LNCAP (cell line): ENCODE data around the gene FBXO8.

Experiments
- CTCF ChIP-seq: fragments of 450-650 bp; IDR thresholded peaks from 2 replicates; pipeline ENCODE4 v1.5.1; 2017; ENCODE audit warnings: mild to moderate bottlenecking

FBXO8 gene

GRCh38 chr4:174304664-174305063, 21.2 kb upstream of the FBXO8 start:
- no peak for TF ChIP-seq CTCF

GRCh38 chr4:174303687-174304086, 20.2 kb upstream of the FBXO8 start:
- no peak for TF ChIP-seq CTCF

GRCh38 chr4:174292473-174292872, 9.0 kb upstream of the FBXO8 start:
- TF ChIP-seq CTCF, result no peak

GRCh38 chr4:174286870-174287269, 3.4 kb upstream of the FBXO8 start:
- TF ChIP-seq CTCF, result no peak

GRCh38 chr4:174284487-174284886, 1.0 kb upstream of the FBXO8 start:
- no peak for TF ChIP-seq CTCF

- no peak for TF ChIP-seq CTCF
Measured at GRCh38 chr4:174282836-174283506, 496 bp downstream of the FBXO8 start.

- TF ChIP-seq CTCF, result no peak
Measured at GRCh38 chr4:174281901-174282300, 1.6 kb downstream of the FBXO8 start.
